ENCODE measurements around the gene CLECL1. TPM values are rescaled to one million over a fixed set of nuclear protein-coding genes. Genes with fewer than 3 reads are reported as not detected.
A peak's percentile ranks its signal among the peaks of the same experiment; 100 is the strongest.

Gene CLECL1
- total and polyA plus RNA-seq, 9 of the 15 experiments (the other 6 are each of a cell fraction or from before 2014, with no cell fraction given) = 0.13 to 0.25 TPM; not detected in 7

- TF ChIP-seq MGA (IDR thresholded peaks at IDR 0.05) = peak; percentile 44
Measured at GRCh38 chr12:9730591-9730990, 2.3 kb downstream of the CLECL1 start (continued).
